Spleen (tissue), 7 donors: ENCODE measurements around the gene IQSEC1.

Experiments used
- CTCF ChIP-seq, 11 experiments: fragments of 200-600 bp in 7 of 11; fragments of 450-650 bp in 4 of 11; sonication (generic) in 4 of 11; IDR thresholded peaks in 8 of 11; conservative IDR thresholded peaks in 3 of 11; 1 replicate in 7 of 11; 2 replicates in 4 of 11; pipeline versions ENCODE4 v1.4.0 to v1.8.0; 2016 to 2021; ENCODE audit warnings: antibody characterized with exemption in 11 of 11, inconsistent platforms in 4 of 11, mild to moderate bottlenecking in 1 of 11
- POLR2A ChIP-seq, 3 donors: fragments of 450-650 bp; IDR thresholded peaks; one replicate each; pipeline ENCODE4 v1.5.1; 2017; ENCODE audit warnings: antibody characterized with exemption in 3 of 3, mild to moderate bottlenecking in 1 of 3
- POLR2AphosphoS5 ChIP-seq, 3 donors: sonication (generic); formaldehyde crosslinking; IDR thresholded peaks; one replicate each; pipeline ENCODE4 v1.5.1; 2017; ENCODE audit warnings: antibody characterized with exemption in 3 of 3
- donor health status: DM: no; HTN: no; CAD: no; lungs with moderate emphysema.
- donor health status: DM: no; HTN: no; CAD: no.
- donor health status: DM: no; HTN: no; CAD: no.

GRCh38 chr3:13091898-13092611 is 18.8 kb upstream of the IQSEC1 start:
- peak; percentile 90 to 98 (median 96) for TF ChIP-seq CTCF (IDR thresholded peaks at IDR 0.05 in 8 of 11, conservative IDR thresholded peaks at IDR 0.05 in 3 of 11)
- TF ChIP-seq POLR2A (IDR thresholded peaks at IDR 0.05): no peak
- TF ChIP-seq POLR2AphosphoS5 (IDR thresholded peaks at IDR 0.05): no peak
